HepG2 (cell line): ENCODE results near the gene SEZ6L. TPM values are rescaled to one million over a fixed set of nuclear protein-coding genes. Genes with fewer than 3 reads are reported as not detected.

Experiments
- ATAC-seq: fragments of 200-7000 bp; cut with Tn5 transposase; 3 replicates; pipeline ENCODE4 v1.9.1; 2020; ENCODE audit warnings: mild to moderate bottlenecking, moderate library complexity
- BruUV-seq: library from RNA; stranded (reverse); fragments of 400-500 nt; replicated peaks from 2 replicates; lab custom pipeline; 2021; lab: Mats Ljungman, UMichigan
- CTCF ChIA-PET: fragments of 300-600 bp; formaldehyde crosslinking; extraction: SDS; loops from one replicate; lab custom pipeline; 2021; ENCODE audit warnings: low total read pairs, inconsistent platforms, low intra/inter-chr PET ratio; lab: Yijun Ruan, JAX
- POLR2A ChIA-PET: fragments of 350-600 bp; sonication (Branson Sonifier 250); formaldehyde crosslinking; loops from one replicate; lab custom pipeline; 2020; ENCODE audit warnings: antibody characterized with exemption, inconsistent platforms; lab: Yijun Ruan, JAX
- DNase-seq: peaks from one replicate; pipeline ENCODE4 v3.0.0-alpha.2; 2015; ENCODE audit warnings: low spot score
- FAIRE-seq: peaks from 3 replicates; lab custom pipeline; 2011; peaks lifted over from hg19 to GRCh38; lab: Jason Lieb, UNC
- H2AFZ ChIP-seq: one replicate; pipeline ENCODE4 v1.6.1; 2011; ENCODE audit warnings: low read length, inconsistent platforms
- H3K27ac ChIP-seq: fragments of 300-600 bp; 3 replicates; pipeline ENCODE4 v1.8.0; 2011; ENCODE audit warnings: mixed run types, mild to moderate bottlenecking, mixed read lengths, low read length, inconsistent platforms; ENCODE audit not compliant: insufficient read depth; ENCODE audit errors: extremely low read length
- H3K27me3 ChIP-seq, 2 experiments: fragments of 200-600 bp in 1 of 2; 2 replicates in 1 of 2; 3 replicates in 1 of 2; pipeline versions ENCODE4 v1.6.0 to v1.8.0; 2011; ENCODE audit warnings: low read length in 2 of 2, mild to moderate bottlenecking in 2 of 2, moderate library complexity in 2 of 2, inconsistent platforms in 1 of 2; ENCODE audit not compliant: insufficient read depth in 2 of 2, control insufficient read depth in 1 of 2
- H3K36me3 ChIP-seq, 2 experiments: fragments of 200-600 bp in 1 of 2; replicated peaks in 1 of 2; 2 replicates in 1 of 2; 3 replicates in 1 of 2; pipeline versions ENCODE4 v1.5.1 to v1.8.0; 2011; ENCODE audit warnings: low read length in 2 of 2, inconsistent platforms in 1 of 2; ENCODE audit not compliant: insufficient read depth in 2 of 2, control insufficient read depth in 1 of 2
- H3K4me1 ChIP-seq: 2 replicates; pipeline ENCODE4 v1.5.1; 2012; ENCODE audit warnings: low read length, inconsistent platforms; ENCODE audit not compliant: insufficient read depth
- H3K4me2 ChIP-seq: 2 replicates; pipeline ENCODE4 v1.6.0; 2011; ENCODE audit warnings: low read depth, low read length, inconsistent platforms
- H3K4me3 ChIP-seq, 3 experiments: fragments of 200-600 bp in 1 of 3; sonication (generic), shearing (Covaris generic) in 1 of 3; replicated peaks in 1 of 3; 2 replicates each; pipeline ENCODE4 v1.5.1; 2011 to 2016; ENCODE audit warnings: low read length in 3 of 3, inconsistent platforms in 2 of 3, low read depth in 2 of 3, mild to moderate bottlenecking in 2 of 3, control low read depth in 1 of 3, mixed read lengths in 1 of 3; ENCODE audit not compliant: insufficient read depth in 1 of 3
- H3K79me2 ChIP-seq: one replicate; pipeline ENCODE4 v1.6.1; 2011; ENCODE audit warnings: low read length, inconsistent platforms; ENCODE audit not compliant: insufficient read depth
- H3K9ac ChIP-seq: 2 replicates; pipeline ENCODE4 v1.6.0; 2011; ENCODE audit warnings: mild to moderate bottlenecking, low read depth, low read length, inconsistent platforms; ENCODE audit not compliant: insufficient read depth
- H3K9me3 ChIP-seq: 2 replicates; pipeline ENCODE4 v1.5.1; 2012; ENCODE audit warnings: mild to moderate bottlenecking, low read length
- H4K20me1 ChIP-seq: 2 replicates; pipeline ENCODE4 v1.6.0; 2011; ENCODE audit warnings: inconsistent platforms, mild to moderate bottlenecking, low read length, moderate library complexity; ENCODE audit not compliant: insufficient read depth
- CEBPB ChIP-seq: IDR thresholded peaks from 2 replicates; pipeline ENCODE4 v1.6.1; 2011; ENCODE audit warnings: low read depth, low read length, improper control_type of control experiment, borderline replicate concordance
- FOXA1 ChIP-seq, 2 experiments: fragments of 450-650 bp in 1 of 2; sonication (generic) in 1 of 2; formaldehyde crosslinking in 1 of 2; IDR thresholded peaks; 2 replicates each; pipeline versions ENCODE4 v1.4.0 to v1.6.1; 2016 to 2020; ENCODE audit warnings: missing genetic modification reagents in 1 of 2
- KLF16 ChIP-seq, 2 experiments: sonication (generic) in 1 of 2; formaldehyde crosslinking in 1 of 2; IDR thresholded peaks; 2 replicates each; pipeline versions ENCODE4 v1.6.1 to v1.8.0; 2016 to 2023; ENCODE audit warnings: missing genetic modification reagents in 2 of 2, missing compliant biosample characterization in 1 of 2
- PCBP1 ChIP-seq: fragments of 200-400 bp; formaldehyde crosslinking; IDR thresholded peaks from 2 replicates; pipeline ENCODE4 v1.6.1; 2017; ENCODE audit warnings: mild to moderate bottlenecking, low read depth, low read length, borderline replicate concordance
- PHF5A ChIP-seq: IDR thresholded peaks from one replicate; pipeline ENCODE4 v1.6.1; 2018; ENCODE audit warnings: low read depth, missing genetic modification reagents; ENCODE audit not compliant: unreplicated experiment
- TSC22D2 ChIP-seq: sonication (generic); formaldehyde crosslinking; IDR thresholded peaks from 2 replicates; pipeline ENCODE4 v1.5.1; 2020; ENCODE audit warnings: missing genetic modification reagents, mild to moderate bottlenecking, borderline replicate concordance
- ZNF205 ChIP-seq: IDR thresholded peaks from 2 replicates; pipeline ENCODE4 v1.6.1; 2018; ENCODE audit warnings: missing biosample characterization, missing genetic modification reagents
- ZNF674 ChIP-seq: sonication (generic); formaldehyde crosslinking; IDR thresholded peaks from 2 replicates; pipeline ENCODE4 v1.5.0; 2020; ENCODE audit warnings: low read depth, mild to moderate bottlenecking, missing genetic modification reagents
- WGBS: methylation state at CpG from one replicate; pipeline ENCODE4 v1.1.6; 2017; ENCODE audit warnings: low lambda C conversion rate; 5-methylcytosine and 5-hydroxymethylcytosine counted together
- in situ Hi-C: cut with HindIII; loops from 2 replicates; pipeline ENCODE4 v1.10.0; 2017; ENCODE audit warnings: low pct_unique_long_range_greater_than_20kb; ENCODE audit not compliant: extremely low pct_ligation_motif_present
- intact Hi-C: fragments of 100-400 bp; cut with micrococcal nuclease; formaldehyde crosslinking; loops from one replicate; pipeline ENCODE4 v1.10.0; 2022; ENCODE audit not compliant: unreplicated experiment
- polyA plus RNA-seq, 8 experiments: library from polyadenylated mRNA; depleted of rRNA in 3 of 8; stranded (reverse) in 7 of 8; unstranded in 1 of 8; fragments of >200 nt; fragmentation: Illumina TruSeq in 4 of 8; extraction: Trizol in 4 of 8; gene quantifications; 2 replicates each; pipeline versions ENCODE4 v1.2.1 to v1.2.3, GENCODE V29; 2011 to 2016; ENCODE audit warnings: low read depth in 4 of 8, missing spikeins in 1 of 8, mixed read lengths in 1 of 8; ENCODE audit not compliant: insufficient read depth in 1 of 8
- total RNA-seq, 5 experiments: library from RNA; depleted of rRNA; stranded (reverse); fragments of >200 nt; fragmentation: Illumina TruSeq; extraction: Trizol; gene quantifications; 2 replicates each; pipeline ENCODE4 v1.2.3, GENCODE V29; 2016; ENCODE audit warnings: low read depth in 1 of 5
- TF ChIP-seq, protein P1 (sequence below): sonication (generic); formaldehyde crosslinking; IDR thresholded peaks from 2 replicates; pipeline ENCODE4 v1.4.0; 2020; ENCODE audit warnings: missing genetic modification reagents, borderline replicate concordance
- TF ChIP-seq, protein P2 (sequence below): sonication (generic); formaldehyde crosslinking; conservative IDR thresholded peaks from 2 replicates; pipeline ENCODE4 v1.4.0; 2020; ENCODE audit warnings: mild to moderate bottlenecking, missing genetic modification reagents, moderate library complexity

SEZ6L gene
- total and polyA plus RNA-seq, 2 of the 13 experiments (the other 11 are each of a cell fraction or from before 2014, with no cell fraction given), result not detected

DNA sequence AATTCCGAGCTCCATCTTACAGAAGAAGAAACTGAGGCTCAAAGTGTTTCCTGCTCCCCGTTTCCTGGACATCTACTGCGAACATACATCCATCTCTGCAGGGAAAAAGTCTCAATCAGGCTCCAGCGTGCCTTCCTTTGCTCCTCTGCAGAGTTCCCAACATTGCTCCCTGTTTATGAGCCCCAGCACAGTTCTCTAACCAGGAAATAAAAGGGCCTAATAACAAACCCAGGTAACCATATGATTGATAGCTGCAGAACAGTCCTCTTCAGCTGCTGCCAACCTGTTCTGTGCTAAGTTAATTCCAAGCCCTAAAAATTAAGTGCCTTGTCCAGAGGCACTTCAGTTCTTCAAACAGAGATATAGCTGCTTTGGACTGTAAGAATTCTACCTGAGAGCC lies 154.9 kb downstream of the SEZ6L start (continued):
- TF ChIP-seq, protein P1, sequence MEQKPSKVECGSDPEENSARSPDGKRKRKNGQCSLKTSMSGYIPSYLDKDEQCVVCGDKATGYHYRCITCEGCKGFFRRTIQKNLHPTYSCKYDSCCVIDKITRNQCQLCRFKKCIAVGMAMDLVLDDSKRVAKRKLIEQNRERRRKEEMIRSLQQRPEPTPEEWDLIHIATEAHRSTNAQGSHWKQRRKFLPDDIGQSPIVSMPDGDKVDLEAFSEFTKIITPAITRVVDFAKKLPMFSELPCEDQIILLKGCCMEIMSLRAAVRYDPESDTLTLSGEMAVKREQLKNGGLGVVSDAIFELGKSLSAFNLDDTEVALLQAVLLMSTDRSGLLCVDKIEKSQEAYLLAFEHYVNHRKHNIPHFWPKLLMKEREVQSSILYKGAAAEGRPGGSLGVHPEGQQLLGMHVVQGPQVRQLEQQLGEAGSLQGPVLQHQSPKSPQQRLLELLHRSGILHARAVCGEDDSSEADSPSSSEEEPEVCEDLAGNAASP (CRISPR knock-in tag), result no peak
- no peak for TF ChIP-seq TSC22D2 (CRISPR knock-in tag)
- no peak for TF ChIP-seq FOXA1 (IDR thresholded peaks at IDR 0.05)
- TF ChIP-seq FOXA1 (CRISPR knock-in tag; IDR thresholded peaks at IDR 0.05), result no peak
- no peak for TF ChIP-seq ZNF205 (CRISPR knock-in tag)
- no peak for TF ChIP-seq PHF5A (CRISPR knock-in tag)
- TF ChIP-seq, protein P2, sequence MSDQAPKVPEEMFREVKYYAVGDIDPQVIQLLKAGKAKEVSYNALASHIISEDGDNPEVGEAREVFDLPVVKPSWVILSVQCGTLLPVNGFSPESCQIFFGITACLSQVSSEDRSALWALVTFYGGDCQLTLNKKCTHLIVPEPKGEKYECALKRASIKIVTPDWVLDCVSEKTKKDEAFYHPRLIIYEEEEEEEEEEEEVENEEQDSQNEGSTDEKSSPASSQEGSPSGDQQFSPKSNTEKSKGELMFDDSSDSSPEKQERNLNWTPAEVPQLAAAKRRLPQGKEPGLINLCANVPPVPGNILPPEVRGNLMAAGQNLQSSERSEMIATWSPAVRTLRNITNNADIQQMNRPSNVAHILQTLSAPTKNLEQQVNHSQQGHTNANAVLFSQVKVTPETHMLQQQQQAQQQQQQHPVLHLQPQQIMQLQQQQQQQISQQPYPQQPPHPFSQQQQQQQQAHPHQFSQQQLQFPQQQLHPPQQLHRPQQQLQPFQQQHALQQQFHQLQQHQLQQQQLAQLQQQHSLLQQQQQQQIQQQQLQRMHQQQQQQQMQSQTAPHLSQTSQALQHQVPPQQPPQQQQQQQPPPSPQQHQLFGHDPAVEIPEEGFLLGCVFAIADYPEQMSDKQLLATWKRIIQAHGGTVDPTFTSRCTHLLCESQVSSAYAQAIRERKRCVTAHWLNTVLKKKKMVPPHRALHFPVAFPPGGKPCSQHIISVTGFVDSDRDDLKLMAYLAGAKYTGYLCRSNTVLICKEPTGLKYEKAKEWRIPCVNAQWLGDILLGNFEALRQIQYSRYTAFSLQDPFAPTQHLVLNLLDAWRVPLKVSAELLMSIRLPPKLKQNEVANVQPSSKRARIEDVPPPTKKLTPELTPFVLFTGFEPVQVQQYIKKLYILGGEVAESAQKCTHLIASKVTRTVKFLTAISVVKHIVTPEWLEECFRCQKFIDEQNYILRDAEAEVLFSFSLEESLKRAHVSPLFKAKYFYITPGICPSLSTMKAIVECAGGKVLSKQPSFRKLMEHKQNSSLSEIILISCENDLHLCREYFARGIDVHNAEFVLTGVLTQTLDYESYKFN, result no peak

DNA sequence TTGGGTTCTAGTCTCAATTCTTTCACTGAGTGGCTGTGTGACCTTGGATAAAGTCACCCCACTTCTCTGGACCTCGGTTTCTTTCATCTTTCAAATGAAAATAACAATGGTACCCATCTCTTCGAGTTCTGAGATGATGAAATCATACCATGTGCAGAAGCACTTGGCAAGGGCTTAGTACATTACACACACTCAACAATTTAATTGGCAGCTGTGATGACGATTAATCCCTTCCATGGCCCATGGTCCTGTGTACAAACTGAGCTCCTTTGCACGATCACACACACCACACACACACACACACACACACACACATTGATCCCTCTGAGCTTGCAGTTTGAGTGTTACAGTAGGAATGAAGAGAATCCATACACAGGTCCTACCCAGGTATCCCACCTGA lies 156.4 kb downstream of the SEZ6L start:
- H3K4me2 ChIP-seq, result no peak overlapping the region
- WGBS, result 3% methylated on average over 4 of the region's 4 CpGs
- DNase-seq (no peak), ATAC-seq (no peak), FAIRE-seq (no peak)
- BruUV-seq, result no TSS peak
- H3K4me3 ChIP-seq, result no peak overlapping the region
- H2AFZ ChIP-seq, result no peak overlapping the region
- in situ Hi-C loops (loop anchor here (5.0 kb wide), 1 partner anchor 428 kb away; no protein-coding TSS in a partner anchor), intact Hi-C loops (no loop called here)
- ChIA-PET CTCF (no interaction called here), POLR2A (no interaction called here)
- no peaks in the 10 kb centered on the region for H3K36me3 ChIP-seq
- H3K4me1 ChIP-seq, result no peaks in the 10 kb centered on the region
- no peak overlapping the region for H3K27ac ChIP-seq
- no peak overlapping the region for H3K9ac ChIP-seq
- TF ChIP-seq PCBP1, result no peak
- 0 out of 2 replicates have a peak, but pooled peaks have one; percentile 4 for TF ChIP-seq CEBPB
- no peak for TF ChIP-seq ZNF674 (CRISPR knock-in tag)
- no peak for TF ChIP-seq KLF16 (CRISPR knock-in tag; IDR thresholded peaks at IDR 0.05)
- H3K79me2 ChIP-seq, result no peaks in the 10 kb centered on the region
- no peaks in the 10 kb centered on the region for H4K20me1 ChIP-seq
- peaks cover 0 to 19% of the 10 kb centered on the region in 2 experiments; a peak in 4 of 5 replicates for H3K27me3 ChIP-seq
- H3K9me3 ChIP-seq, result no peaks in the 10 kb centered on the region
